Endodermal cell (in vitro differentiated cells): ENCODE data around the gene NFE2L2. TPM values are rescaled to one million over a fixed set of nuclear protein-coding genes. Genes with fewer than 3 reads are reported as not detected.
"Not testable (repeated sequence)": the region's sequence is repeated elsewhere in the genome, so short reads cannot be mapped to it uniquely, and the experiment has no call there.

Source experiments
- DNase-seq: peaks from one replicate; pipeline ENCODE4 v3.0.0-alpha.2; 2017
- H3K27ac ChIP-seq: 2 replicates; pipeline ENCODE4 v1.5.1; 2013; ENCODE audit warnings: mild to moderate bottlenecking, low read depth, low read length, moderate library complexity
- H3K27me3 ChIP-seq: 2 replicates; pipeline ENCODE4 v1.6.1; 2013; ENCODE audit warnings: mild to moderate bottlenecking, low read length, moderate library complexity; ENCODE audit not compliant: insufficient read depth, control insufficient read depth, poor library complexity, severe bottlenecking
- H3K36me3 ChIP-seq: 2 replicates; pipeline ENCODE4 v1.7.0; 2013; ENCODE audit warnings: mild to moderate bottlenecking, low read length, moderate library complexity; ENCODE audit not compliant: control insufficient read depth, insufficient read depth
- H3K4me1 ChIP-seq: one replicate; pipeline ENCODE4 v1.7.0; 2013; ENCODE audit warnings: low read length; ENCODE audit not compliant: control insufficient read depth, insufficient read depth
- H3K4me3 ChIP-seq: 2 replicates; pipeline ENCODE4 v1.5.1; 2013; ENCODE audit warnings: mild to moderate bottlenecking, low read length, moderate library complexity
- H3K9ac ChIP-seq: 2 replicates; pipeline ENCODE4 v1.6.1; 2013; ENCODE audit warnings: mild to moderate bottlenecking, low read length, moderate library complexity; ENCODE audit not compliant: poor library complexity, severe bottlenecking; ENCODE audit errors: extremely low read depth
- H3K9me3 ChIP-seq: 2 replicates; pipeline ENCODE4 v1.6.1; 2013; ENCODE audit warnings: mild to moderate bottlenecking, low read length, moderate library complexity; ENCODE audit not compliant: control insufficient read depth
- H3K27ac Mint-ChIP-seq: 2 replicates; pipeline ENCODE4 v1.8.0; 2020; ENCODE audit warnings: mixed read lengths
- H3K27me3 Mint-ChIP-seq: 2 replicates; pipeline ENCODE4 v1.8.0; 2021; ENCODE audit warnings: mild to moderate bottlenecking, mixed read lengths; ENCODE audit not compliant: insufficient read depth
- H3K36me3 Mint-ChIP-seq: 2 replicates; pipeline ENCODE4 v1.8.0; 2020; ENCODE audit warnings: low read depth, mixed read lengths
- H3K4me1 Mint-ChIP-seq: 2 replicates; pipeline ENCODE4 v1.8.0; 2020; ENCODE audit warnings: mixed read lengths
- H3K4me3 Mint-ChIP-seq: 2 replicates; pipeline ENCODE4 v1.8.0; 2020; ENCODE audit warnings: mild to moderate bottlenecking, moderate library complexity, mixed read lengths
- H3K9me3 Mint-ChIP-seq: 2 replicates; pipeline ENCODE4 v1.8.0; 2020; ENCODE audit warnings: mild to moderate bottlenecking, mixed read lengths
- whole genome bisulfite sequencing, 2 experiments: methylation state at CpG; one replicate each; pipeline versions ENCODE4 v1.1.5 to v1.1.7; 2013; ENCODE audit warnings: missing lambda C conversion rate in 2 of 2, mixed read lengths in 1 of 2; ENCODE audit not compliant: insufficient coverage in 1 of 2, insufficient read length in 1 of 2; 5-methylcytosine and 5-hydroxymethylcytosine counted together
- total RNA-seq, 2 donors: library from RNA; stranded (reverse); fragmentation: NEBNext Ultra II Directional in 1 of 2; extraction: Animal tissue kit (Norgen Biotek cat#: 25700) in 1 of 2; gene quantifications; 2 replicates in 1 of 2; 3 replicates in 1 of 2; pipeline ENCODE4 v1.2.1, GENCODE V29; 2021
- TF ChIP-seq, protein P1 (sequence below): fragments of 200-600 bp; sonication (generic); conservative IDR thresholded peaks from 2 replicates; pipeline ENCODE4 v1.5.0; 2021; ENCODE audit warnings: antibody characterized with exemption, mild to moderate bottlenecking

The NFE2L2 gene
- total RNA-seq, 2 donors from 2014 or later: 59.0 to 59.1 TPM

DNA sequence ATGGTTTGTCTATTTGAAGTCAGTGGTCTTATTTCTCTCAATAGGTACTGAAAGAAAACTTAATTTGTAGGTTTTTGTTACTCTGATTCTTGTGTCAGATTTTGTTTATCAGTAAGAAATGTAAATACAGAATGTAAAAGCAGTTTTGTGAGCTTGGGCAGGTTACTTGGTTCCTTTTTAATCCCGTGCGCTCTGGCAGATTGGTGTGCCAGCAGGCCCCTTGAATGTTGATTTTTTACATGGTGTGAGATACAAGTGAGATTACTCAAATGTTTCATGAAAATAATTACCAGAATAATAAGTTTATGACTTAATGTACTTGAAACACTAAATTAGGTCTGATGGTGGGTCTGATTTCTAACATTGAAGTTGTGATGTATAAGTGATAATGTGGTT, 38.6 kb downstream of the NFE2L2 start:
- Histone ChIP-seq H3K36me3 (peaks cover 57% of the 10 kb centered on the region), H3K4me3 (no peak overlapping the region), H3K4me1 (no peaks in the 10 kb centered on the region), H3K9me3 (no peaks in the 10 kb centered on the region), H3K9ac (no peak overlapping the region), H3K27ac (no peak overlapping the region), H3K27me3 (no peaks in the 10 kb centered on the region)
- Mint-ChIP-seq H3K27me3 (no peaks in the 10 kb centered on the region), H3K4me3 (no peak overlapping the region), H3K9me3 (no peaks in the 10 kb centered on the region), H3K4me1 (peaks cover 3% of the 10 kb centered on the region), H3K27ac (peak overlapping the region; percentile 4), H3K36me3 (peaks cover 33% of the 10 kb centered on the region)
- 95 to 100% methylated on average over 1 to 2 of the region's 2 CpGs for WGBS, 2 experiments
- no peak for DNase-seq
- TF ChIP-seq, protein P1, sequence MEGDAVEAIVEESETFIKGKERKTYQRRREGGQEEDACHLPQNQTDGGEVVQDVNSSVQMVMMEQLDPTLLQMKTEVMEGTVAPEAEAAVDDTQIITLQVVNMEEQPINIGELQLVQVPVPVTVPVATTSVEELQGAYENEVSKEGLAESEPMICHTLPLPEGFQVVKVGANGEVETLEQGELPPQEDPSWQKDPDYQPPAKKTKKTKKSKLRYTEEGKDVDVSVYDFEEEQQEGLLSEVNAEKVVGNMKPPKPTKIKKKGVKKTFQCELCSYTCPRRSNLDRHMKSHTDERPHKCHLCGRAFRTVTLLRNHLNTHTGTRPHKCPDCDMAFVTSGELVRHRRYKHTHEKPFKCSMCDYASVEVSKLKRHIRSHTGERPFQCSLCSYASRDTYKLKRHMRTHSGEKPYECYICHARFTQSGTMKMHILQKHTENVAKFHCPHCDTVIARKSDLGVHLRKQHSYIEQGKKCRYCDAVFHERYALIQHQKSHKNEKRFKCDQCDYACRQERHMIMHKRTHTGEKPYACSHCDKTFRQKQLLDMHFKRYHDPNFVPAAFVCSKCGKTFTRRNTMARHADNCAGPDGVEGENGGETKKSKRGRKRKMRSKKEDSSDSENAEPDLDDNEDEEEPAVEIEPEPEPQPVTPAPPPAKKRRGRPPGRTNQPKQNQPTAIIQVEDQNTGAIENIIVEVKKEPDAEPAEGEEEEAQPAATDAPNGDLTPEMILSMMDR: no peak

DNA sequence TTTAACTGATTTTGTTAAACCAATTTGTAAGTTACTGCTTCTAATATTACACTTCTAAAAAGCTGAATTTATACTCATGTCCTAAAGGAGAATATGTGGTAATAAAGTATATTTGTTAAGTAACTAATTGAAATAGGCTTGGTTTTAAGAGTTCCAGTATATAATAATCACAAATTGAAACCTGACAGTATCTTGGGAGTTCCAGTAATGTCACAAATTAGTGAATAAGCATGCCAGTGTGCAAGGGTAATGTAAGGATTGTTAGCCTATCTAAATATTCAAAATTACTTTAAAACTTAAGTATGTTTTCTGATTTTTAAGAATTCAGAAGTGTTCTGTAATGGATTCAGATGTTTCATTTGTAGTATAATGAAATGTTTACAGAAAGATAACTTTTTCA, 41.1 kb downstream of the NFE2L2 start:
- not testable (repeated sequence) for H3K4me1 ChIP-seq, H3K27me3 ChIP-seq, DNase-seq, H3K27ac ChIP-seq, H3K4me3 ChIP-seq, H3K9me3 ChIP-seq, H3K9me3 Mint-ChIP-seq, H3K27ac Mint-ChIP-seq, H3K4me3 Mint-ChIP-seq, H3K27me3 Mint-ChIP-seq, H3K4me1 Mint-ChIP-seq, H3K9ac ChIP-seq
- peaks cover 37% of the 10 kb centered on the region for H3K36me3 Mint-ChIP-seq
- peaks cover 59% of the 10 kb centered on the region for H3K36me3 ChIP-seq

DNA sequence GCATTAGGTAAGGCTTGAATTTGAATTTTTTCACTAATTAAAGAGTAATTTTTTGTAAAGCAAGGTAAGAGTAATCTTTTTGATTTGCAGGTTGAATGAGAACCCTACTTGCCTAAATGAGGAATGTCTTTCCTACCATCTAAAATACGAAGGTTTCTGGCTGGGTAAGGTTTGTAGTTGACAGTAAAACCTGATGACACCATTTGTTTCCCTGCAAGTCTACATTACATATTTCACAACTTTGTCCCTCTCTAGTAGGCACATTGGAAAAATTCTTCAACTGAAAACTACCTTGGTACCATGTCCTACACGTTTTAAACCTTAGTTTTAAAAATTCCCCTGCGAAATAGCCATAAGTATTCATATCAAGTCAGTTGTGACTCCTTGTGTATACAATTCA, 42.6 kb downstream of the NFE2L2 start:
- TF ChIP-seq, protein P1: no peak
- H3K27me3 ChIP-seq: no peaks in the 10 kb centered on the region
- H3K27ac ChIP-seq: no peak overlapping the region
- Mint-ChIP-seq H3K27ac (peak overlapping the region; percentile 55), H3K4me1 (peaks cover 6% of the 10 kb centered on the region), H3K9me3 (no peaks in the 10 kb centered on the region), H3K27me3 (no peaks in the 10 kb centered on the region), H3K4me3 (no peak overlapping the region), H3K36me3 (peaks cover 49% of the 10 kb centered on the region)
- H3K9ac ChIP-seq: no peak overlapping the region
- peaks cover 74% of the 10 kb centered on the region for H3K36me3 ChIP-seq
- no peak overlapping the region for H3K4me3 ChIP-seq
- no peak for DNase-seq
- 95 to 100% methylated on average over 3 of the region's 3 CpGs for WGBS, 2 experiments
- H3K9me3 ChIP-seq: no peaks in the 10 kb centered on the region
- no peaks in the 10 kb centered on the region for H3K4me1 ChIP-seq

DNA sequence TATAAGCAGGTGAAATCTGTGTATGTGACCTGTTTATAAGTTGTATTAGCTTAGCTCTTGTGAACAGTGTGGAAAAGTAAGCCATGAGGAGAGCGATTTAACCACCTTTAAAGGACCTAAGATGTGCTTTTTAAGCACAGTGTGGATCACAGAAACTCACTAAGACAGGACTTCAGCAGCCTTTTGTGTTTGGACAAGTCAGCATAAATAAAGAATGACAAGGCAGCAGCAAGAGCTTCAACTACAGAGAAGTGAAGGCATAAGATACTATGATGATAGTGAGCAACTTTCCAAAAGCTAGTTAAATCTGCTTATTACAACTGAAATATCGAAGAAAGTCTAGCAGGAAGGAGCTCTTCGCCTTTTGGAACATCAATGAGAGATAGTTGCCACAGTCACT, 43.0 kb downstream of the NFE2L2 start:
- H3K9me3 Mint-ChIP-seq: no peaks in the 10 kb centered on the region
- Histone ChIP-seq H3K36me3 (peaks cover 78% of the 10 kb centered on the region), H3K4me1 (no peaks in the 10 kb centered on the region), H3K9ac (no peak overlapping the region), H3K4me3 (no peak overlapping the region), H3K27me3 (no peaks in the 10 kb centered on the region), H3K27ac (no peak overlapping the region), H3K9me3 (no peaks in the 10 kb centered on the region)
- WGBS, 2 experiments: 92 to 96% methylated on average over 3 of the region's 3 CpGs
- H3K27ac Mint-ChIP-seq: no peak overlapping the region
- TF ChIP-seq, protein P1: no peak
- H3K4me3 Mint-ChIP-seq: no peak overlapping the region
- peaks cover 52% of the 10 kb centered on the region for H3K36me3 Mint-ChIP-seq
- peaks cover 8% of the 10 kb centered on the region for H3K4me1 Mint-ChIP-seq
- H3K27me3 Mint-ChIP-seq: no peaks in the 10 kb centered on the region
- no peak for DNase-seq

DNA sequence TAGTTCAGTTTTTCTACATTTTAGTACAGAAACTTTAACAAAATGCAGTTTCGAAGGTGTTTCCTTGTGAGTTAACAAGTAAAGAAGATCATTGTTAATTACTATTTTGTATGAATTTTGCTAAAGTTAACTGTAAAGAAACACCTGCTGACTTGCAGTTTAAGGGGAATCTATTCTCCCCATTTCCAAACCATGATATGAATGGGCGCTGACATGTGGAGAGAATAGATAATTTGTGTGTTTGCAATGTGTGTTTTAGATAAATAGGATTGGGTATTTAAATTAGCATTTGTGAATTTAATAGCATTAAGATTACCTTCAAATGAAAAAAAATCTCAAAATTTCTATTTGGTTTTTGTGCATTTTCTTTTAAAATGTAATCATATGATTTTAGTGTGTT, 44.7 kb downstream of the NFE2L2 start:
- not testable (repeated sequence) for H3K27me3 ChIP-seq, H3K27ac ChIP-seq, H3K9ac ChIP-seq, H3K27me3 Mint-ChIP-seq, H3K9me3 ChIP-seq, H3K4me1 ChIP-seq, DNase-seq, H3K9me3 Mint-ChIP-seq, H3K4me3 Mint-ChIP-seq, H3K27ac Mint-ChIP-seq, H3K4me3 ChIP-seq
- H3K4me1 Mint-ChIP-seq: peaks cover 20% of the 10 kb centered on the region
- H3K36me3 ChIP-seq: peaks cover 89% of the 10 kb centered on the region
- WGBS, 2 experiments: 88% methylated on average over 1 of the region's 2 CpGs; no CpG with 5 or more reads in 1 of the 2 experiments
- peaks cover 70% of the 10 kb centered on the region for H3K36me3 Mint-ChIP-seq
